Smooth muscle cell (in vitro differentiated cells): Measurements from ENCODE around the gene SH3RF3. TPM values are rescaled to one million over a fixed set of nuclear protein-coding genes. Genes with fewer than 3 reads are reported as not detected.

Experiments
- DNase-seq: peaks from one replicate; lab custom pipeline; 2025; ENCODE audit not compliant: unreplicated experiment; lab: John Stamatoyannopoulos, UW
- H2AFZ ChIP-seq: fragments of 200-600 bp; sonication (generic); 2 replicates; pipeline ENCODE4 v1.6.0; 2016; ENCODE audit warnings: antibody characterized with exemption, low read depth, mild to moderate bottlenecking
- H3F3A ChIP-seq: fragments of 200-600 bp; sonication (generic); 2 replicates; pipeline ENCODE4 v1.6.0; 2017; ENCODE audit warnings: antibody characterized with exemption, low read depth
- H3K27ac ChIP-seq: fragments of 200-600 bp; sonication (generic); 2 replicates; pipeline ENCODE4 v1.5.1; 2016; ENCODE audit warnings: low read depth, mild to moderate bottlenecking
- H3K27me3 ChIP-seq: fragments of 200-600 bp; sonication (generic); 2 replicates; pipeline ENCODE4 v1.6.1; 2016; ENCODE audit warnings: low read depth, mild to moderate bottlenecking
- H3K36me3 ChIP-seq: fragments of 200-600 bp; sonication (generic); 2 replicates; pipeline ENCODE4 v1.5.1; 2016; ENCODE audit warnings: low read depth
- H3K4me1 ChIP-seq: fragments of 200-600 bp; sonication (generic); 2 replicates; pipeline ENCODE4 v1.5.1; 2016; ENCODE audit warnings: low read depth
- H3K4me2 ChIP-seq: fragments of 200-600 bp; sonication (generic); 2 replicates; pipeline ENCODE4 v1.6.0; 2016; ENCODE audit warnings: mild to moderate bottlenecking
- H3K4me3 ChIP-seq: fragments of 200-600 bp; sonication (generic); 2 replicates; pipeline ENCODE4 v1.5.1; 2016; ENCODE audit warnings: mild to moderate bottlenecking
- H3K79me2 ChIP-seq: fragments of 200-600 bp; sonication (generic); 2 replicates; pipeline ENCODE4 v1.6.0; 2016; ENCODE audit warnings: low read depth, mild to moderate bottlenecking
- H3K9ac ChIP-seq: fragments of 200-600 bp; sonication (generic); 2 replicates; pipeline ENCODE4 v1.6.0; 2016; ENCODE audit warnings: low read depth
- H3K9me3 ChIP-seq: fragments of 200-600 bp; sonication (generic); replicated peaks from 2 replicates; pipeline ENCODE4 v1.5.1; 2016; ENCODE audit warnings: low read depth
- H4K20me1 ChIP-seq: fragments of 200-600 bp; sonication (generic); 2 replicates; pipeline ENCODE4 v1.6.0; 2016; ENCODE audit warnings: low read depth
- WGBS: methylation state at CpG from one replicate; pipeline ENCODE4 v1.1.7; 2016; ENCODE audit warnings: low lambda C conversion rate; 5-methylcytosine and 5-hydroxymethylcytosine counted together
- polyA plus RNA-seq: library from polyadenylated mRNA; unstranded; fragments of >200 nt; fragmentation: Nextera tagmentation; extraction: Ambion mirVana; gene quantifications from 2 replicates; pipeline ENCODE4 v1.2.1, GENCODE V29; 2016
- total RNA-seq: library from RNA; depleted of rRNA; stranded (reverse); fragments of >200 nt; gene quantifications from 2 replicates; pipeline ENCODE4 v1.2.3, GENCODE V29; 2014
- TF ChIP-seq, protein P1 (sequence below): fragments of 200-600 bp; sonication (generic); IDR thresholded peaks from 2 replicates; pipeline ENCODE4 v1.5.1; 2017; ENCODE audit warnings: borderline replicate concordance, mild to moderate bottlenecking, antibody characterized with exemption; ENCODE audit not compliant: insufficient read depth, poor library complexity, severe bottlenecking

SH3RF3 gene
- total and polyA plus RNA-seq, 2 experiments from 2014 or later: 6.6 to 11.8 TPM

DNA sequence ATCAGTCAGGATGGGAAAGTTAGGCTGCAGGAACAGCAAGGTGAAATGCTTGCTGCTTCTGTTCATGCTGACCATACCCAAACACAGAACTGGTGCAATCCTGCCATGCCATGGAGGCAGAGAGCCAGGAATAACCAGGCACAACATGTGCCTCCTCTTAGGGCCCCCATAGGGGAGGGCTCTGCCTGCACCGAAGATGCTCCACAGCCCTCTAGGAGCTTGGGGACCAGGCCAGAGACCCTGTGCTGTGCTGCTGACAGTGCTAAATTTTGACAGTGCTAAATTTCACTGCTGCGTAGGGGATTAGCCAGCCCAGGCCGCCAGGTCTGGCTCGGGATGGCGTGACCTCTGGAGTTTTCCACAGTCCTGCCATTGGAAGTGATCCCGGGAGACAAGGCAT, 173.3 kb downstream of the SH3RF3 start:
- Histone ChIP-seq H3K27ac (no peak overlapping the region), H2AFZ (no peak overlapping the region), H3K36me3 (no peaks in the 10 kb centered on the region), H3K27me3 (no peaks in the 10 kb centered on the region), H3K9me3 (no peaks in the 10 kb centered on the region), H3K4me3 (no peak overlapping the region), H3F3A (no peaks in the 10 kb centered on the region), H4K20me1 (peaks cover 76% of the 10 kb centered on the region), H3K79me2 (peaks cover 21% of the 10 kb centered on the region), H3K9ac (no peak overlapping the region), H3K4me2 (no peak overlapping the region), H3K4me1 (no peaks in the 10 kb centered on the region)
- WGBS: 86% methylated on average over 6 of the region's 6 CpGs
- TF ChIP-seq, protein P1, sequence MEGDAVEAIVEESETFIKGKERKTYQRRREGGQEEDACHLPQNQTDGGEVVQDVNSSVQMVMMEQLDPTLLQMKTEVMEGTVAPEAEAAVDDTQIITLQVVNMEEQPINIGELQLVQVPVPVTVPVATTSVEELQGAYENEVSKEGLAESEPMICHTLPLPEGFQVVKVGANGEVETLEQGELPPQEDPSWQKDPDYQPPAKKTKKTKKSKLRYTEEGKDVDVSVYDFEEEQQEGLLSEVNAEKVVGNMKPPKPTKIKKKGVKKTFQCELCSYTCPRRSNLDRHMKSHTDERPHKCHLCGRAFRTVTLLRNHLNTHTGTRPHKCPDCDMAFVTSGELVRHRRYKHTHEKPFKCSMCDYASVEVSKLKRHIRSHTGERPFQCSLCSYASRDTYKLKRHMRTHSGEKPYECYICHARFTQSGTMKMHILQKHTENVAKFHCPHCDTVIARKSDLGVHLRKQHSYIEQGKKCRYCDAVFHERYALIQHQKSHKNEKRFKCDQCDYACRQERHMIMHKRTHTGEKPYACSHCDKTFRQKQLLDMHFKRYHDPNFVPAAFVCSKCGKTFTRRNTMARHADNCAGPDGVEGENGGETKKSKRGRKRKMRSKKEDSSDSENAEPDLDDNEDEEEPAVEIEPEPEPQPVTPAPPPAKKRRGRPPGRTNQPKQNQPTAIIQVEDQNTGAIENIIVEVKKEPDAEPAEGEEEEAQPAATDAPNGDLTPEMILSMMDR: no peak
- no peak for DNase-seq

DNA sequence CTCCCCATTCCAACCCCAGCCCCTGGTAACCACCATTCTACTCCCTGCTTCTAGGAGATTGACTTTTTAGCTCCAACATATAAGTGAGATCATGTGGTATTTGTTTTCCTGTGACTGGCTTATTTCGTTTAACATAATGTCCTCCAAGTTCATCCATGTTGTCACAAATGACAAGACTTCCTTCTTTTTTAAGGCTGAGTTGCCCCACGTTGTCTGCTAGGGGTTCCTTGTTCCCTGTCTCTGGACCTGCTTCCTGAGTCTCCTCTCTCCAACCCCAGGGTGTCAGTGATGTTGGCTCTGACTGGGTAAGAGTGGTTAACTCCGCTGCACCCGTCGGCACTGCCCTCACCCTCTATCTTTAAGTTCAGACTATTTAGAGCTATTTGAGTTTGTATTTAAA, 175.2 kb downstream of the SH3RF3 start:
- Histone ChIP-seq H3K4me2 (no peak overlapping the region), H3K9me3 (no peaks in the 10 kb centered on the region), H4K20me1 (peaks cover 69% of the 10 kb centered on the region), H3K4me3 (no peak overlapping the region), H3K36me3 (no peaks in the 10 kb centered on the region), H3K4me1 (no peaks in the 10 kb centered on the region), H3F3A (no peaks in the 10 kb centered on the region), H3K27ac (no peak overlapping the region), H3K9ac (no peak overlapping the region), H2AFZ (no peak overlapping the region), H3K27me3 (no peaks in the 10 kb centered on the region), H3K79me2 (peaks cover 16% of the 10 kb centered on the region)
- DNase-seq: no peak
- WGBS: 88% methylated on average over 5 of the region's 5 CpGs
- TF ChIP-seq, protein P1: no peak

- no peaks in the 10 kb centered on the region for H3K36me3 ChIP-seq
- no peaks in the 10 kb centered on the region for H3K27me3 ChIP-seq
- no peak for DNase-seq
- no peak overlapping the region for H3K9ac ChIP-seq
- H3K4me3 ChIP-seq: no peak overlapping the region
- no peaks in the 10 kb centered on the region for H3K9me3 ChIP-seq
- peaks cover 62% of the 10 kb centered on the region for H4K20me1 ChIP-seq
- 85% methylated on average over 13 of the region's 13 CpGs for WGBS
- no peaks in the 10 kb centered on the region for H3F3A ChIP-seq
- H3K27ac ChIP-seq: no peak overlapping the region
- TF ChIP-seq, protein P1: no peak
- no peaks in the 10 kb centered on the region for H3K4me1 ChIP-seq
- peaks cover 16% of the 10 kb centered on the region for H3K79me2 ChIP-seq
- no peak overlapping the region for H2AFZ ChIP-seq
- H3K4me2 ChIP-seq: no peak overlapping the region
These were observed 175.9 kb downstream of the SH3RF3 start for GRCh38 chr2:109304731-109305470.
